GM18867 (cell line): ENCODE data around the gene TTLL1.
"Not testable (repeated sequence)": the region's sequence is repeated elsewhere in the genome, so short reads cannot be mapped to it uniquely, and the experiment has no call there.

ENCODE experiments used
- ATAC-seq: cut with Tn5 transposase; IDR thresholded peaks from one replicate; pipeline ENCODE4 v1.9.1; 2021; ENCODE audit warnings: mild to moderate bottlenecking, moderate library complexity; ENCODE audit not compliant: unreplicated experiment

The TTLL1 gene

DNA sequence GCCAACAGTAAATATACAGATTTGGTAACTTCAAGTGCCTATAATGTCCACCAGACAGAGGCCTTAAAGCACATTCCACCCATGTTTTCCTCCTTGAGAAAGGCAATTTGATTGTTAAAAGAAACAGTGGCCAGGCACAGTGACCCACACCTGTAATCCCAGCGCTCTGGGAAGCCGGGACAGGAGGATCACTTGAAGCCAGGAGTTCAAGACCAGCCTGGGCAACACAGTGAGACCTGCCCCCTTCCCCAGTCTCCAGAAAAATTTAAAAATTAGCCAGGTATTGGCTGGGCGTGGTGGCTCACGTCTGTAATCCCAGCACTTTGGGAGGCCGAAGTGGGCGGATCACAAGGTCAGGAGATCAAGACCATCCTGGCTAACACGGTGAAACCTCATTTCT, 93.5 kb downstream of the TTLL1 start:
- ATAC-seq: not testable (repeated sequence)

DNA sequence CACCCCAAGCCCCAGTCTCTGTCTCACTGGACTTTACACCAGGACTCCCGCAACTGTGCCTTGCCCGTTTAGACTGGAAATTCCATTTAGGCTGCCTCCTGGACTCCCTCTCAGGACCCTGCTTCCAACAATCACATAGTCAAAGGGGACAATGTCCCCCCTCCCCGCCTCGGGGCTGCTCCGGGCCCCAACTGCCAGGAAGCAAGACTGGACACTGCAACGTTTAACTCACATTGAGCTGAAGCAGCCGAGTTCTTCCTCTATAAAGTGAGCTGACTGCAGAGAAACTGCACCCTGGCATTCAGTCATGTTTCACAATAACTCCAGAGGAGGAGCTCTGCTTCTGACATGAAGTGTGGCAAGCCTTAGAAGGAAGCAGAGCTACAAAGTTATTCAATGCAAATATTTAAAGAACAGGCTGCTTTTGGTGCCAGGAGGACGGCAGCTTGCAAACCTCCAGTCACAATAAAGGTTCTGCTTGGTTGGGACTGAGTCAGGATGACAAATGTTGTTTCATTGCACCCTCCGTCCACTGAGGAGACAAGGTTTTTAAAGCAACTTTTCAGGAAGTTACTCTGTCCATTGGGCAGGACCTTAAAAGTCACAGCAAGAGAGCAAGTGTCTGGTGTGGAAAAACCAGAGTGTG, 94.2 kb downstream of the TTLL1 start:
- ATAC-seq: no peak

DNA sequence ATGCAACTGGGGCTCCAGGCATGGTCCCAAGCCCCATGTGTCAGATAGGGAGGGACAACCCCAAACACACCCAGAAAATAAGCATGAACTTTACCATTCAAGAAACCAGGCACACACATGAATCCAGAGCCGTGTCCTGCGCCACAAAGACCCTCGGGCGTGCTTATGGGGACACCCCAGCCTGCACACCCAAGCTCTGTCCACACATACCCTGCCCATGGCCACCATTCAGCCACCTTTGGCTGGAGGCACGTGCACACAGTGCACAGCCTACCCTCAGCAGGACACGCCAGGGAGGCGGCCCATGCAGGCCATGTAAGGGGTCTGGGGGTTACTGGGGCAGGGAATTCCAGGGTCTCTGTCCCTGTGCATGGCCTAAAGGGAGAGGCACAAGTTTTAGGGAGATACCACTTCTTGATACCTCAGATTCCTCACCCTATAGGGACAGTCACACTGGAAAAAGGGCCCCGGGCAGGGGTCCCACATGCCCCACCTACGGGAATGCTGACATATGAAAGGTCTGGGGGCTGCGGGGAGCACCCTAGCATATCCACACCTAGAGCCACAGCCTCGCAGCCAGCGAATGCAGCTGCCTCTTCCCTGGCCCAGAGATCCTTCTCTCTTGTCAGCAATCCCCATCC, 94.8 kb downstream of the TTLL1 start:
- ATAC-seq: no peak

DNA sequence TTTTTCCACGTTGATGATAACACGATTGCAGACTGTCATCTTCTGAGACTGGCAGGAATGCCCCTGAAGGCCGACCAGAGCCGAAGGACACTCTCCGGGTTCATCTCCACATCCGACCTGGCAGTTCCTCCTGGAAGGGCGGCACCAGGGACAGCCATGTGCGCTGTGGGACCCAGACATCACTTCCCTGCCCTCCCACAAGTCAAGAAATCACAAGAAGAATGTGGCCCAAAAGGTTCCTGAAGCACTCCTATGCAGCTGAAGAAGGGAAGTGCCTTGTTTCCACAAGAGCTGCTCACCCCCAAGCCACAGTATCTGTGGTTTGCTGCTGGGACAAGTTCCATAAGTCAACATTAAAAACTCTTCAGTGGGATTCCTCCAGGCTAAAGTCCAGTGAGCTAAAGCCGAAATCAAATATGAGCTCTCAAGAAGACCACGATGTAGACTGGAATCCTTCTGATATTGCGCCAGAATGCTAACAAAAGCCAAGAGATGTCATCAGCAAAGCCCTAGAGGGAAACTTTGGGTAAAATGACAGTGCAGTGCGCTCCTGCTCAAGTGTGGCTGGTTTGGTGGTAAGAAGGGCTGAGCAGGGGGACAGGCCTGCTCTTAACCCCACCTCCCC, 95.4 kb downstream of the TTLL1 start:
- no peak for ATAC-seq

DNA sequence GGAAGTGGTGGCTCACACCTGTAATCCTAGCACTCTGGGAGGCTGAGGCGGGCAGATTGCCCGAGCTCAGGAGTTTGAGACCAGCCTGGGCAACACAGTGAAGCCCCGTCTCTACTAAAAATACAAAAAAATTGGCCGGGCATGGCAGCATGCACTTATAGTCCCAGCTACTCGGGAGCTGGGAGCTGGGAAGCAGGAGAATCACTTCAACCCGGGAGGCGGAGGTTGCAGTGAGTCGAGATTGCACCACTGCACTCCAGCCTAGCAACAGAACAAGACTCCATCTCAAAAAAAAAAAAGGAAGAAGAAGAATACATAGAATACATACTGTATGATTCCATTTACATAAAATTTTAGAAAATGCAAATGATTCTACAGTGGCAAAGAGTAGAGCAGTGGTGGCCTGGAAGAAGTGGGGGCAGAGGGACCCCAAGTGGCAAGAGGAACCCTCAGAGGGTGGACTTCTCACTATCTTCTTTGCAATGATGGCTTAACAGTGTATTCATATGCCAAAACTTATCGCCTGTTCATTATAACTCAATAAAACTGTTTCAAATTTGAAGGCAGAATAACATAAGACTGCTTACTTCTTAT, 96.2 kb downstream of the TTLL1 start:
- ATAC-seq: no peak

DNA sequence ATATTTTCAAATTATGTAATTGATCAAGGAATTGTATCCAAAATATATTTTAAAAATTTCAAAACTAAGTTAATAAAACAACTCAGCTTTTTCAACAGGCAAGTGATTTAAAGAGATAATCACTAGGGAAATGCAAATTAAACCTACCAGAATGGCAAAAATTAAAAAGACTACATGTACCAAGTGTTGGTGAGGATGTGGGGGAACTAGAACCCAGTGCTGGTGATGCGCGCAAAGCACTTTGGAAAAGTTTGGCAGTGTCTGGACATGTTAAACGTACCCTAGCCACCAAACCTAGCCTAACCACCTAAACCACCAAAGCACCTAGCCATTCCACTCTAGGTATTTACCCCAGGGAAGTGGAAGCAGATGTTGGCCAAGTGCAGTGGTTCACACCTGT, 97.1 kb downstream of the TTLL1 start:
- ATAC-seq: no peak

DNA sequence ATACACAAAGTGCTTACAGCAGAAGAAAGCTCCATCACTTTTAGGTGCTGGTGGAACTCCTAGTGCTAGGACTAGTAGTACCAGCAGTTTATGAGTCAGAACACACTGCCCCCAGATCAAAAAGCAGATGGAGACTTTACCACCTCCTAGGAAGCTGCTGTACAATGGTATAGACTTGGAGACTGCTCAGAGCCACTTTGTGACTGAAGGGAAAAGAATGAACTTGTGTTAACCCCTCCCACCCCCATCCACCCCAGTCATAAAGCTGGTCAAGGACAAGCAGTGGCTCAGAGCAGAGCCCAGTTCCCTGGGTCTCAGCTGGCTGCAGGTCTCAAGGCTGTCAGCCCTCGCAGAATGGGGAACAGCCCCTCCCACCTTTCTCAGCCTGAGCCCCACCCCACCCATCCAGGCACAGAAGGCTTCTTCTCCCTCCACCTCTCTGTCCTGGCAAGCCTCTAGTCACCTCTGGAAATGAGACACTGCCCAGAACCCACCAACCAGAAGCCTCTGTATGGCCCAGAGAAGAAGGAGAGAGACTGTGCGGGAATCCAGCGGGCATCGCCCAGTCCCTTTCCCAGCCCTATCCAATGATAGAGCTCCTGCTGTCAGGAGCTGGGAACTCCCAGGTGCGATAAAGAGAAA, 98.1 kb downstream of the TTLL1 start:
- ATAC-seq: no peak

DNA sequence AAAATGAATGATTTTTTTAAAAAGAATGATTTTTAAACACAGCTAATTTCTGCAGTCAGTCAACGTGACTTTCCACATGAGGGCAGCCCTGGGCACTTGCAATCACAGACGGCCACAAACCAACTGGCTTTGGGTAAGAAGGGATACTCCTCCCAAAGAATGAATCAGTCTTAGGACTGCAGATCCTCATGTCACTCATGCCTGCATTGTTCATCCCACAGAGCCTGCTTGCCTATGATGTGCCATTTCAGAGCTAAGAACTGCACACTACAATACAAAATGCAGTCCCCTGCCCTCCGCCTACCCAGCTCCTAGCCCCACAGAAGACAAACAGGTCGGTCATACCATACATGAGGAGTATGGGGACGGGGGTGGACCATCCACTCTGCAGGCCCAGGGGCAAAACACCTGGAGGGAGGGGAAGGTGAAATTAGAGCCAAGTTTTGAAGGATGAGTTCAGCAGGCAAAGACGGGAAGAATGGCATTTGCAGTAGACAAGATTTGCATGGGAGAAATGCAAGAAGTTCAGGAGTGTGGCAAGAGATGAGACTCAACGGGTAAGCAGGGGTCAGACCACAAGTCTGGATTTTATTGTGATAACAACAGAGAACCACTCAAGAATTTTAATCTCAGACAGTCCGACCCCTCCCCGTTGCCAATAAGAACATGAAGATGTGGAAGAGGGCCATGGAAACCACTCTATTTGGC, 98.9 kb downstream of the TTLL1 start:
- no peak for ATAC-seq
